GM19372 (cell line): ENCODE measurements around the gene P2RX4.
"Not testable (repeated sequence)": the region's sequence is repeated elsewhere in the genome, so short reads cannot be mapped to it uniquely, and the experiment has no call there.

Experiments used
- ATAC-seq: cut with Tn5 transposase; IDR thresholded peaks from one replicate; pipeline ENCODE4 v1.9.1; 2021; ENCODE audit warnings: mild to moderate bottlenecking, low read depth, moderate library complexity; ENCODE audit not compliant: unreplicated experiment

P2RX4 gene

DNA sequence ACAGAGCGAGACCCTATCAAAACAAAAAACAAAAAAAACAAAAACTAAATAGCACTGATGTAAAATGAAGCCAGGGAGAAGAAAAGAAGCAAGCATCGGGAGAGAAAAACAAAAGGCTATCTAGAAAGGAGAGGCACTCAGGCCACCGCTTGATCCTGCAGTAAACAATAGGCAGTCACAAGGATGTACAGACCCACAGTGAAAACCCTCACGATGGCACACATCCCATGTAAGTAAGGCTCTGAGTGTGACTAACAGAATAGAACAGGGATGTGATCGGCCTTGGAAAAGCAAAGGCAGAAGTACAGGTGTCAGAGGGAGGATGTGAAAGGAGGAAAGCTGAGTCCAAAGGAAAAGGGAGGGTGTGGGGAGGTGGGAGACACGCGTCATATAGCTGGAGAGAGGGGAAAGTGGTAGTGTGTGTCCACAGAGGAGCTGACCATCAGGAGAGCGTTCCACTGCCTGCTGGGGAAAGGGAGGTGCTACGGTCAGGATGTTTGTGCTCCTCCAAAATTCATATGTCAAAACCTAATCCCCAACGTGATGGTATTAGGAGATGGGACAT lies 55.1 kb downstream of the P2RX4 start:
- no peak for ATAC-seq

DNA sequence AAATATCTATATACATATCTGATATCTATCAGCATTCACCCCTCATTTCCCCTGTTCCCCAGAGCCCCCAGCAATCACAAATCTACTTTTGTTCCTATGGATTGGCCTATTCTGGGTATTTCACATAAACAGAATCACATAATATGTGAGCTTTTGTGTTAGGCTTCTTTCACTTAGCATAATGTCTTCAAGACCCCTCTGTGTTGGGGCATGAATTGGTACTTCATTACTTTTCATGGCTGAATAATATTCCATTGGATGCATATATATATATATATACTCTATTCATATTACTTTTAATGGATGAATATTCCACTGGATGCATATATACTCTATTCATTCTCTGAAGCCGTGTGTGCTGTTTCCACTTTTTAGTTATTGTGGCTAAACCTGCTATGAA lies 57.9 kb downstream of the P2RX4 start:
- no peak for ATAC-seq

DNA sequence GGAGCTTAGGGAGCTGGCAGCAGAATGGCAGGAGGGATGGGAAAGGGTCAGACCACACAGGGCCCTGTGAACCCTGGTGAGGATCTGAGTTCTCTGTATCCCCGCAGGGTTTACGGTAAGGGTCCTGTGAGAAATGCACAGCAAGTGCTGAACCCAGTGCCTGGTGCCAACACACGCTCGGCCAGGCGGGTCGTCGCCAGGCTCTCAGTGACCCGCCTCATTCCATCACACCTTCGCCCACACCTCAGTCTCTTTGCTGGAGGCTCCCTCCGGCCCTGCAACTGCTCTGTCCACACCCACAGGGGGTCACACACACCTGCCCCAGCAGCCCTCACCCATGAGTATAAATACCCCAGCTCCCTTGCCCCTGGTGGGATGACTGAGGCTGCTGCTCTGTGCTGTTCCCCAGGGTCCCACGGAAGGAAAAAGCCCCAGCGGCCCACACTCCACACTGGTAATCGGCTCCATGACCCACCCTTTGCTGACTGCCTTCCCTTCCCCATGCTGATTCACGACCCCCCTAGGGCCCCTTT lies 63.5 kb downstream of the P2RX4 start:
- ATAC-seq = no peak

DNA sequence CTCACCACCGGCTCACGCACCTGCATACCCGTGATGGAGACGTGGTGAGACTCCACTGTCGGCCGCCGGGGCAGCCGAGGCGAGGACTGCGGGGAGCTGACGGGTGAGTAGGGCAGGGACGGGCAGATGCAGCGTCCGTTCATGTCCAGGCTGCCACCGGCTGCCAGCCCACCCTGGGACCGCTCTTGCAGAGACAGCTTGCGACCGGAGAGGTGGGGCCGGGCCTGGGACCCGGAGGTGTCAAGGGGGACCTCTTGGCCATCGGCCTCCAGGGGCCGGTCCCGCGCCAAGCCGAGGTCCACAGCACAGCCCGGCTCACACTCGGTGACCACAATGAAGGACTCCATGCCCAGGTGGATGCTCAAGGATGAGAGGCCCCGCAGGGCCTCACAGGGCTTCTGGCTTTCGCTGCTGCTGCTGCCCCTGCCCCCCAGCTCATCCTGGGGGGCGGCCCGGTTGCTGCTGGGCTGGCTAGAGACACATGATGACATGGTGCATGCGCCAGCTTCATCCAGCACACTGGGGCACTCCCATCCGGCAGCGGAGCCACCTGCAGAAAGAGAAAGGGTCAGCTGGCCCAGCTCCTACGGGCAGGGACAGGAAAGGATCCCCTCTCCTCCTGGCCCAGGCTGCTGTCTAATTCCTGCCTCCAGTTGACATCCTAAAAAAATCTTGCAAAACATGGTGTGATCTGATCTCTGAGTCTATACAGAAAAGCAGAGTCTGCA lies 64.3 kb downstream of the P2RX4 start:
- ATAC-seq = no peak

DNA sequence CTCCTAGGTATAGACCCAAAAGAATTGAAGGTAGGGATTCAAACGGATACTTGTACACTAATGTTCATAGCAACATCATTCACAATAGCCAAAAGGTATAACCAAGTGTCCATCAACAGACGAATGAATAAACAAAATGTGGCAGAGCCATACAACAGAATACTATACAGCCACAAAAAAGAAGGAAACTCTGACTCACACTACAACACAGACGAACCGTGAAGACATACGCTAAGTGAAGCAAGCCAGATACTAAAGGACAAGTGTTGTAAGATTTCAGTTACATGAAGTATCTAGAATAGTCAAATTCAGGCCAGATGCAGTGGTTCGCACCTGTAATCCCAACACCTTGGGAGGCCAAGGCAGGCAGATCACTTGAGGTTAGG lies 67.4 kb downstream of the P2RX4 start:
- ATAC-seq = no peak

DNA sequence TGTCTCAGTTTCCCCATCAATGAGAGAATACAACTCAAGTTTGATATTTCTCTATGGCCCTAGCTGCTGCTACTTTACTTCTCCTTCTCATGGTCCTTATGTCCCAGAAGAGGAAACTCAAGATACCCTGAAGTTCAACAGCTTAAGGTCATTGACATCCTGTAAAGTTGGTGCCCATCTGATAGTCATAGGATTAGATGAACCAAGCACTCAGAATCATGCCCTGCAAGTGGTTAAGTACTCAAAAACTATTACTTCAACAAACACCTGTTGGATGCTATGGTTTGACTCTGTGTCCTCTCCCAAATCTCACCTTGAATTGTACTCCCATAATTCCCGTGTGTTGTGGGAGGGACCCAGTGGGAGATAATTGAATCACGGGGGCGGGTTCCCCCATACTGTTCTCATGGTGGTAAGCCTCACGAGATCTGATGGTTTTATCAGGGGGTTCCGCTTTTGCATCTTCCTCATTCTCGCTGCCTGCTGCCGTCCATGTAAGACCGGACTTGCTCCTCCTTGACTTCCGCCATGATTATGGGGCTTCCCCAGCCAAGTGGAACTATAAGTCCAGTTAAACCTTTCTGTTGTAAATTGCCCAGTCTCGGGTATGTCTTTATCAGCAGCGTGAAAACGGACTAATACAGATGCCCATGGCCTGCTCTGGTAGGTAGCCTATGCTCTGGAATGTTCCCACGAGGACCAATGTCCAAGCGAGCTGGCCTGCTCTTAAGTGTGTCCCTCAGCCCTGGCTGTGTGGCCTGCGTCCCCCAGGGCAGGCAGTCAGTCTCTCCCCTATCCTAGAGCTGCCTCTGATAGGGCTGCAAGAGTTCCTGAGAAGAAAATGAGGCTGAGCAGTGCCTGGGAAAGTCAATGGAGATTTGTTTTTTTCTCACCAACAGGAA lies 68.5 kb downstream of the P2RX4 start:
- ATAC-seq = no peak

DNA sequence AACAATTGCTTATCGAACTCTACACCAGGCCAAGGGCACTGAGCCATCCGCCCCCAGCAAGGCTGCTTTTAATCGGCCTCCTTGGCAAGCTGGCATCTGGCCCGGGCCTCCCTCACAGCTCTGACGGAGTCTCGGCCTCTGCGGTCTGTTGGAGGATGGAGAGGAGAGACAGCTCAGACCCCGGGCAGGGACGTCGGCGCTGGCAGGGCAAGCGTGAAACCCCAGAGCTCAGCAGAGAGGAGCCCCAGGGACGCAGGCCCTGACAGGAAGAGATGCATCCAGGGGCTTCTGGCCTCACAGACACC lies 69.1 kb downstream of the P2RX4 start:
- ATAC-seq = no peak

DNA sequence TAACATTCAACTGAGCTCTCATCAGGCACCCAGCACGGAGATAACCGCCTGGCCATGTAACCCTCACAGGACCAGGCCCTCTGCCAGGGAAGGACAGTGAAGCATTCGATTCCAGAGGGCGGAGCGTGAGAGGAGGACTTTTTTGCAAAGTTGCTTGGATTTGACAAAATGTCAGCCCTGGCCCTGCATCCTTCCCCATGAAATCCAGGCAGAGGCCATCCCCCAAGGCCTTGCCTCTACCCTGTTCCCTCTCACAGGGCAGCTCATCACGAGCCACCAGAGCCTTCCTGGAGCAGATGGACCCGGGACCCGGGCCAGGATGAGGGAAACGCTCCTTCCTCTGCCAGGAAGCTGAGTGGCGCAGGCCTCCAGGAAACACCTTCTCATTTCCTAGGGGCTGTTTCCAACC lies 69.6 kb downstream of the P2RX4 start:
- ATAC-seq = no peak

DNA sequence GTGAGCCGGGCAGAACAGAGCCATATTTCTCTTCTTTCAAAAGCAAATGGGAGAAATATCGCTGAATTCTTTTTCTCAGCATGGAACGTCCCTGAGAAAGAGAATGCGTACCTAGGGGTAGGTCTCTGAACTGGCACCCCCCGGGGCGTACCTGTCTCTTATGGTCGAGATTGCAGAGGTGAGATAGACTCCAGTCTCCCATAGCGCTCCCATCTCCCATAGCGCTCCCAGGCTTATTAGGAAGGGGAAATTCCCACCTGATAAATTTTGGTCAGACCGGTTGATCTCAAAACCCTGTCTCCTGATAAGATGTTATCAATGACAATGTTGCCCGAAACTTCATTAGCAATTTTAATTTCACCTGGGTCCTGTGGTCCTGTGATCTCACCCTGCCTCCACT lies 70.6 kb downstream of the P2RX4 start:
- ATAC-seq = not testable (repeated sequence)

DNA sequence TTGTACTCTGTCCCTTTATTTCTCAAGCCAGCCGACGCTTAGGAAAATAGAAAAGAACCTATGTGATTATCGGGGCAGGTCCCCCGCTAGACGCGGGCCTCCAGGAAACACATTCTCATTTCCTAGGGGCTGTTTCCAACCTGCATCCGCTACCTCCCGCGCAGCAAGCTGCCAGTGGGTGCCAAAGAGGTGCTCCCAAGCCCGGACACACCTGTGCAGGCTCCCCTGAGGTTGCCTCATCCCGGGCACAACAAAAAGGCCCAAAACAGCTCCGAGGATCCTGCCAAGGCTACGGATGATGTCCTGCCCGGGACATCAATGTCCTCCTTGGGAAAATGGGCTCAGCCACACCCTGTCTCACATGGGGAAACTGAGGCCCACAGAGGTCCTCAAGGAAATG lies 71.2 kb downstream of the P2RX4 start:
- ATAC-seq = not testable (repeated sequence)

DNA sequence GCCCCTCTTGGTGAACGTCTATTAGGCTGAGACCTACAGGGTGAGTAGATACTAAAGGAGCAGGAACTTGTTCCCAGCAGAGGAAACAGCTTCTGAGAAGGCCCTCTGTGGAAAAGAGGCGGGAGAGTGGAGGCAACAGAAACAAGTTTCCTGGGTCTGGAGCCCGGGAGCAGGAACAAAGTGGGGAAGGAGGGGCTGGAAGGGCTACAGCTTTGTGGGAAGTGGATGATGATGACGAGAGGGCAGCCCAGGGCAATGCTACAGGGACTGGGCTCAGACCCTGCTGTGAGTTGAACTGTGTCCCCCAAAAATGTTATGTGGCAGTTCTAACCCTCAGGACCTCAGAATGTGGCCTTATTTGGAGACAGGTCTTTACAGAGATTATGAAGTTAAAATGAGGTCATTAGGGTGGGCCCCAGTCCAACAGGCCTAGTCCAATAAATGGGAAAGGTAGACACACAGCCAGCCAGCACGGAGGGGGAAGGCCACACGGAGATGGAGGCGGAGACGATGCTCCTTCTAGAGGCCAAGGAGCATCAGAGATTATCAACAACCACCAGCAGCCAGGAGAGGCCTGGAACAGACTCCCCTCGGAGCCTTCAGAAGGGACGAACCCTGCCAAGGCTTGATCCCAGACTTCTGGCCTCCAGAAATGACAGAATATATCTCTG lies 72.3 kb downstream of the P2RX4 start:
- no peak for ATAC-seq

DNA sequence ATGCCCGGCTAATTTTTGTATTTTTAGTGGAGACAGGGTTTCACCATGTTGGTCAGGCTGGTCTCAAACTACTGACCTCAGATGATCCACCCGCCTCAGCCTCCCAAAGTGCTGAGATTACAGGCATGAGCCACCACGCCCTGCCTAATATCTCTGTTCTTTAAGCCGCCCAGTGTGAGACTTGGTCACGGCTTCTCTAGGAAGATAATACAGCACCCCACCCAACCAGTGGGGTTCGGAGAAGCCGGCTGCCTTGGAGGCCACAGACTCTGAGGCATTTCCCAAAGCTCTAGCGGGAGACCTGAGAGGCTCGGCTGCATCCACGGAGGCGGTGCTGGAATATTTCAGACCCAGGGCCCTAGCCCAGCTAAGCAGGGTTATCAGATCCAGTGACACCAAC lies 73.0 kb downstream of the P2RX4 start:
- ATAC-seq = not testable (repeated sequence)

DNA sequence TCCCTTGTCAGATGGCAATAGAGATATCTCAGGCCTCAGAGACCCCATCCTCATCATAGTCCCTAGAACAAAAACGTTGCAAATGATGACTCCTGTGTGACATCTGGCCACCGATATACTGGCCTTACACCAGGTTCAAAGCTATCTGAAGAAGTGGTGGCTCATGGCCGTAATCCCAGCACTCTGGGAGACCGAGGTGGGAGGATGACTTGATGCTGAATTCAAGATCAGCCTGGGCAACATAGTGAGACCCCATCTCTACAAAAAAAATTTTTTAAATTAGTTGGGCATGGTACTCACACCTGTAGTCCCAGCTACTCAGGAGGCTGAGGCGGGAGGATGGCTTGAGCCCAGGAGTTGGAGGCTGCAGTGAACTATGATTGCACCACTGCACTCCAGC lies 73.5 kb downstream of the P2RX4 start:
- ATAC-seq = no peak
